Neural crest cell (in vitro differentiated cells): ENCODE measurements around the gene PTPN23. TPM values are rescaled to one million over a fixed set of nuclear protein-coding genes. Genes with fewer than 3 reads are reported as not detected.

Experiments used
- DNase-seq: peaks from one replicate; pipeline ENCODE4 v3.0.0; 2021; ENCODE audit warnings: low read depth, mixed read lengths, low spot score
- H3K27ac Mint-ChIP-seq: one replicate; pipeline ENCODE4 v1.8.0; 2021; ENCODE audit warnings: mild to moderate bottlenecking, mixed read lengths; ENCODE audit not compliant: unreplicated experiment
- H3K27me3 Mint-ChIP-seq: 2 replicates; pipeline ENCODE4 v1.8.0; 2021; ENCODE audit warnings: low read depth, mild to moderate bottlenecking, mixed read lengths
- H3K36me3 Mint-ChIP-seq: 2 replicates; pipeline ENCODE4 v1.8.0; 2021; ENCODE audit warnings: low read depth, mild to moderate bottlenecking, mixed read lengths
- H3K4me1 Mint-ChIP-seq: 2 replicates; pipeline ENCODE4 v1.8.0; 2021; ENCODE audit warnings: mixed read lengths
- H3K4me3 Mint-ChIP-seq: one replicate; pipeline ENCODE4 v1.8.0; 2021; ENCODE audit warnings: mild to moderate bottlenecking, mixed read lengths
- H3K9me3 Mint-ChIP-seq: 2 replicates; pipeline ENCODE4 v1.8.0; 2021; ENCODE audit warnings: mixed read lengths
- total RNA-seq: library from RNA; stranded (reverse); gene quantifications from 2 replicates; pipeline ENCODE4 v1.2.1, GENCODE V29; 2021
- TF ChIP-seq, protein P1 (sequence below): fragments of 200-600 bp; sonication (generic); conservative IDR thresholded peaks from 2 replicates; pipeline ENCODE4 v1.5.0; 2021; ENCODE audit warnings: antibody characterized with exemption, mild to moderate bottlenecking

The PTPN23 gene
- total RNA-seq, 1 donor from 2014 or later = 43.9 TPM

- H3K4me3 Mint-ChIP-seq = no peak overlapping the region
- H3K27ac Mint-ChIP-seq = no peak overlapping the region
- no peaks in the 10 kb centered on the region for H3K4me1 Mint-ChIP-seq
- TF ChIP-seq, protein P1, sequence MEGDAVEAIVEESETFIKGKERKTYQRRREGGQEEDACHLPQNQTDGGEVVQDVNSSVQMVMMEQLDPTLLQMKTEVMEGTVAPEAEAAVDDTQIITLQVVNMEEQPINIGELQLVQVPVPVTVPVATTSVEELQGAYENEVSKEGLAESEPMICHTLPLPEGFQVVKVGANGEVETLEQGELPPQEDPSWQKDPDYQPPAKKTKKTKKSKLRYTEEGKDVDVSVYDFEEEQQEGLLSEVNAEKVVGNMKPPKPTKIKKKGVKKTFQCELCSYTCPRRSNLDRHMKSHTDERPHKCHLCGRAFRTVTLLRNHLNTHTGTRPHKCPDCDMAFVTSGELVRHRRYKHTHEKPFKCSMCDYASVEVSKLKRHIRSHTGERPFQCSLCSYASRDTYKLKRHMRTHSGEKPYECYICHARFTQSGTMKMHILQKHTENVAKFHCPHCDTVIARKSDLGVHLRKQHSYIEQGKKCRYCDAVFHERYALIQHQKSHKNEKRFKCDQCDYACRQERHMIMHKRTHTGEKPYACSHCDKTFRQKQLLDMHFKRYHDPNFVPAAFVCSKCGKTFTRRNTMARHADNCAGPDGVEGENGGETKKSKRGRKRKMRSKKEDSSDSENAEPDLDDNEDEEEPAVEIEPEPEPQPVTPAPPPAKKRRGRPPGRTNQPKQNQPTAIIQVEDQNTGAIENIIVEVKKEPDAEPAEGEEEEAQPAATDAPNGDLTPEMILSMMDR = no peak
- no peak for DNase-seq
- peaks cover 6% of the 10 kb centered on the region for H3K36me3 Mint-ChIP-seq
- no peaks in the 10 kb centered on the region for H3K9me3 Mint-ChIP-seq
- no peaks in the 10 kb centered on the region for H3K27me3 Mint-ChIP-seq
Measured at GRCh38 chr3:47340866-47341265, 40.0 kb upstream of the PTPN23 start.

- H3K36me3 Mint-ChIP-seq = peaks cover 4% of the 10 kb centered on the region
- H3K27ac Mint-ChIP-seq = no peak overlapping the region
- H3K27me3 Mint-ChIP-seq = no peaks in the 10 kb centered on the region
- no peak for DNase-seq
- no peaks in the 10 kb centered on the region for H3K9me3 Mint-ChIP-seq
- TF ChIP-seq, protein P1 = no peak
- no peaks in the 10 kb centered on the region for H3K4me1 Mint-ChIP-seq
- H3K4me3 Mint-ChIP-seq = no peak overlapping the region
Measured at GRCh38 chr3:47342151-47342550, 38.7 kb upstream of the PTPN23 start.

- TF ChIP-seq, protein P1 = no peak
- H3K9me3 Mint-ChIP-seq = no peaks in the 10 kb centered on the region
- no peak for DNase-seq
- H3K27ac Mint-ChIP-seq = peak overlapping the region; percentile 57
- no peaks in the 10 kb centered on the region for H3K27me3 Mint-ChIP-seq
- no peaks in the 10 kb centered on the region for H3K4me1 Mint-ChIP-seq
- no peak overlapping the region for H3K4me3 Mint-ChIP-seq
- peaks cover 4% of the 10 kb centered on the region for H3K36me3 Mint-ChIP-seq
Measured at GRCh38 chr3:47342812-47343211, 38.0 kb upstream of the PTPN23 start.

GRCh38 chr3:47343471-47343971 is 37.3 kb upstream of the PTPN23 start:
- peaks cover 4% of the 10 kb centered on the region for H3K36me3 Mint-ChIP-seq
- no peak overlapping the region for H3K27ac Mint-ChIP-seq
- TF ChIP-seq, protein P1 = no peak
- DNase-seq = no peak
- no peaks in the 10 kb centered on the region for H3K9me3 Mint-ChIP-seq
- H3K27me3 Mint-ChIP-seq = no peaks in the 10 kb centered on the region
- no peaks in the 10 kb centered on the region for H3K4me1 Mint-ChIP-seq
- H3K4me3 Mint-ChIP-seq = no peak overlapping the region

- TF ChIP-seq, protein P1 = no peak
- H3K4me1 Mint-ChIP-seq = no peaks in the 10 kb centered on the region
- no peak overlapping the region for H3K27ac Mint-ChIP-seq
- H3K4me3 Mint-ChIP-seq = no peak overlapping the region
- no peaks in the 10 kb centered on the region for H3K9me3 Mint-ChIP-seq
- no peaks in the 10 kb centered on the region for H3K27me3 Mint-ChIP-seq
- H3K36me3 Mint-ChIP-seq = peaks cover 4% of the 10 kb centered on the region
- no peak for DNase-seq
Measured at GRCh38 chr3:47344971-47345370, 35.9 kb upstream of the PTPN23 start.
